DMS79 treated with DMSO at 0.1 percent for 48 hours (cell line): ENCODE data around the gene SCT.

Source experiments
- DNase-seq: peaks from one replicate; lab custom pipeline; 2025; lab: John Stamatoyannopoulos, UW

The SCT gene

DNA sequence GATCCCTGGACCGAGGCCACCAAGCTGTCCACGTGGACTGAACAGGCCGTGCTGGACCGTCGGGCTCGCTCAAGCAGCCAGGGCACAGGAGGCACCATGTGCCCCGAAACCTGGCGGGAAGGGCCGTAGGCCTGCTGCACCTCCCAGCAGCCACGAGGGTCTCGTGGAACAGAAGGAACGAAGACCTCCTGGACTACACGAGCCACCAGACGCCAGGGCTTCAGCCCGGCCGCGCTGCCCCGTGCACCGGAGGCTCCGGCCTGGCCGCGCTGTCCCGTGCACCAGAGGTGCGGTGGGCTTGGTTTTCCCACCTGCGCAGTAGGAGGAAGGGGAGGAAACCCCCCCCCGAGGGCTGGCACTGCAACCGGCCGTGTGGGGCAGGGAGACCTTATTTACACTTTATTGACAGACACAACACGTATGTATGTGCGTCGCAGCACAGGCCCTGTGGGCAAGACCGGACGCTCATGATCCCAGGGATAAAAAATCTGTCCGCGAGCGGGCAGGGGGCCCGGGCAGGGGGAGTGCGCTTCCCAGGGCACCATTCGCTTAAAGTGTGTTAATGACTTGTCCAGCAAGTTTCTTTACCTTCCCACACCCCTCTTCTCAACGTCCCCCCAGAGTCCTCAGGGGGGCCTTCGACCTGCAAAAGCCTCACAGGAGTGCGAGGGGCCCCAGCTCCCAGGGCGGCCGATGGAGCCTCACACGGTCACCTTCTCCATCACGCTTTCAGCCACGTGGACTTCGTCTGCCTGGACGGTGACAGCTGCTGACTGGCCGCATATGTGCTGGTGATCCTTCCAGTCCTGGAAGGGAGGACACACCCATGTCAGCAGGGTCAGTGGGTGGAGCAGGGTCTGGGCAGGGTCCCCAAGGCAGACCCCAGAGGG, 17.1 kb upstream of the SCT start:
- DNase-seq: no peak

GRCh38 chr11:643366-643765, 16.4 kb upstream of the SCT start:
- DNase-seq: no peak

DNA sequence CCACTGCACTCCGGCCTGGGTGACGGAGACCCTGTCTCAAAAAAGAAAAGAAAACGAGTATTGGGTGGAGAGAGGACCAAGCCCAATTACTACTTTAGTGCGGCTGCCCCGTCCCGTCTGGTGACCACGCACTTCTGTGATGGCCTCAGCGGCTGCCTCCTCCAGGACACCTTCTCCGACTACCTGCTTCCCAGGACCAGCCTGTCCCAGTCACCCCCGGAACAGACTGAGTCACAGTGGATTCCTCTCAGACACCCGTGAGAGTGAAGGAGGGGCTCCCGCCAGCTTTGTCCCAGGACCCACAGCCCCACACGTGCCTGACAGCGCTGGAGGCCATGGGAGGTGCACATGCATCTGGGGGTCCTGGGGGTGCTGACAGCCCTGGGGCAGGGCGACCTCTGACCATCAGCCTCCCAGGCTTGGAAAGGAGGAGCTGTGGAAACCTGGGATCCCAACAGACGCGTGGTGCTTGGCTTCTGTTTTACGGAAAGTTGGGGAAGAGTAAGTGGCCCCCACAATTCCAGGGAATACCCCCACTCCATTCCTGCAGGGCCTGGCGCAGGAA, 14.9 kb upstream of the SCT start:
- DNase-seq: no peak

GRCh38 chr11:640021-640706, 13.2 kb upstream of the SCT start:
- no peak for DNase-seq

DNA sequence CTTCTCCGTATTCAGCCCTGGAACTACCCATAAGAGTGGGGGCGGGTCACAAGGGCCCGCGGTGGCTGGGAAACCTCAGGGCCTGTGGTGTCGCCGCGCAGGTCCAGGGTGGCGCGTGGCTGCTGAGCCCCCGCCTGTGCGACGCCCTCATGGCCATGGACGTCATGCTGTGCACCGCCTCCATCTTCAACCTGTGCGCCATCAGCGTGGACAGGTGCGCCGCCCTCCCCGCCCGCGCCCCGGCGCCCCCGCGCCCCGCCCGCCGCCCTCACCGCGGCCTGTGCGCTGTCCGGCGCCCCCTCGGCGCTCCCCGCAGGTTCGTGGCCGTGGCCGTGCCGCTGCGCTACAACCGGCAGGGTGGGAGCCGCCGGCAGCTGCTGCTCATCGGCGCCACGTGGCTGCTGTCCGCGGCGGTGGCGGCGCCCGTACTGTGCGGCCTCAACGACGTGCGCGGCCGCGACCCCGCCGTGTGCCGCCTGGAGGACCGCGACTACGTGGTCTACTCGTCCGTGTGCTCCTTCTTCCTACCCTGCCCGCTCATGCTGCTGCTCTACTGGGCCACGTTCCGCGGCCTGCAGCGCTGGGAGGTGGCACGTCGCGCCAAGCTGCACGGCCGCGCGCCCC, 12.5 kb upstream of the SCT start:
- DNase-seq: no peak

GRCh38 chr11:638631-639331, 11.8 kb upstream of the SCT start:
- no peak for DNase-seq

DNA sequence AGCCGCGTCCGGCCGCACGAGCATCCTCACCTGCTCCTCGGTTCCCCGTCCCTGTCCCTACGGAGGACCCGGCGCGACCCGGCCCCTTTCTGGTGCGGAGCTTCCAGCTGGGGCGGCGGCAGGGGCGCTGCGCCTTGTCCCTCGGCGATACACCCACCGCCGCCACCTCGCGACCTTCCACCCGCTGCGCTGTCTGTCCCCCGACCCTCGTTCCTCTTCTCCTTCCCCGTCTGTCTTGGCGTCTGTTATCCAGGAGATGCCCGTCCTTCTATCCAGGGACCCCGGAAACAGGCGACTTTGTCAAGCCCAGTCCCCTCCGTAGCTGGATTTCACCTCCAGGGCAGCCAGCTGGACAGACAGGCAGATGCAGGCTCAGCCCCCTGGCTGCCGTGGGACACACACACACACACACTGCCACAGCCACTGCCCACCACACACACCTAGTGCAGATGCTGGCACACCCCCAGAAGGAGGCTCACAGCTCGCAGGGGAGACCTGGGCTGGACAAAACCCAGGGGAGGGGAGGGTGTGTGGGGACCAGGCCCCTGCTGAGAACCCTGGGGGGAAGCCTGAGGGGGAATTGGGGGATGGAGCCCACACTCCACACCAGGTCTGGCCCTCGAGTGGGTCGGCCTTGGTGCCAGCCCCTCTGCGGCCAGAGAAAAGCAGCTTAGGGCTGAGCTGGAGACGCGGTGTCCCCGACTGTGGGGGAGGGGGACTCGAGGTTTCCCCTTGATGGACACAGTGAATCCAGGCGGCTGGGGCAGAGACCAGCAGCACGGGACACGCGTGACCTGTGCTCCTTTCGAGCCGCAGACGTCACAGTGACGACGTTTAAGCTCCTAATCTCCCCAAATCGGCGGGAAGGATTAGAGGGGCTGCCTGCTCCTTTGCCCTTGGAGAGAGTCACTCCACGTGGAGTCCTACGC, 10.9 kb upstream of the SCT start:
- no peak for DNase-seq

- no peak for DNase-seq
Measured at GRCh38 chr11:637333-637592, 10.3 kb upstream of the SCT start.

GRCh38 chr11:636511-637332, 9.7 kb upstream of the SCT start, which contains the start of gene DRD4:
DRD4 (plus strand) TSS chr11:637269; CDS start chr11:637305, 36 bp downstream.
- DNase-seq: no peak

DNA sequence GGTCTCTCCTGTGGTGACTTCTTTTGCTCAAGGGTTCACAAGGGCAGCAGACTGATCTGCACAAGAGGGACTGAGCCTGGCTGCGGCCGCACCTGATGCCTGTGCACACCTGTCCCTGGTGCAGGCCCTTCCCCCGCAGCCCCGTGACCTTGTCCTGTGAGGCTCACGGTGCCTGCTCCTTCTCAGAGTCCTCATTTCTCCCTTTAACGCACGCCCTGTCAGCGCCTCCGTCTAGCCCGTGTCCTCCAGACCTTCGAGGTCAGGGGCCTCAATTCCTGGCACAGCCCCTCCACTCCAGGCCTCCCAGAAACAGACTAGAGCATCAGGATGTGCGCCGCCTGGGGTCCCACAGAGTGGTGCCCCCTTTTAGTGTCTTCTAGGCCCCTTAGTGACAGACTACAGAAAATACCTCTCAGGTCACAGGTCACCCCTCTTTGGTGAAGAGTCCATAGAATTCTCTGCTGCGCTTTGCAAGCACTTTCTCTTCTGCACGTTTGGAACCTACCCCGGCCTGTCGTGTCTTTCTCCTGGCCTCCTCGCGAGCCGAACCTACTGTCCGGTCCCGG, 9.0 kb upstream of the SCT start:
- DNase-seq: no peak

- DNase-seq: no peak
Measured at GRCh38 chr11:630871-631270, 3.9 kb upstream of the SCT start.

DNA sequence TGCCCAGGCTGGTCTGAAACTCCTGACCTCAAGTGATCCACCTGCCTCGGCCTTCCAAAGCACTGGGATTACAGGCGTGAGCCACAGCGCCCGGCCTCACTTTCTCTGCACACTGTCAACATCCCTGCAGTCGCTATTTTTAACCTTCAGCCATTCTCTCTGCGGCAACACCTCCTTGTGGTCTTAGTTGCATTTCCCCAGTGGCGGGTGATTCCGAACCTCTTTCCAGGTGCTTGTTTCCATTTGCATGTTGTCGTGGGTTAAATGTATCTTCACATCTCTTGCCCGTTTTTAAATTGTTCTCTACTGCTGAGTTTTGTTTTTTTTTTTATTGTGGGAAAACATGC, 2.2 kb upstream of the SCT start:
- DNase-seq: no peak

- no peak for DNase-seq
Measured at GRCh38 chr11:628056-628455, 1.1 kb upstream of the SCT start.

GRCh38 chr11:627308-627576, 261 bp upstream of the SCT start:
- DNase-seq: no peak

- DNase-seq: no peak
Measured at GRCh38 chr11:625636-626268, 1.2 kb downstream of the SCT start.

- no peak for DNase-seq
Measured at GRCh38 chr11:624705-625635, 2.0 kb downstream of the SCT start, which contains the start of gene CDHR5. CDHR5 (minus strand) TSS chr11:624955; CDS start chr11:624902, 53 bp downstream.

- DNase-seq: no peak
Measured at GRCh38 chr11:623999-624704, 2.8 kb downstream of the SCT start.

- DNase-seq: no peak
Measured at GRCh38 chr11:623349-623869, 3.6 kb downstream of the SCT start.
